ENCODE results near the gene ENPP6.

DNA sequence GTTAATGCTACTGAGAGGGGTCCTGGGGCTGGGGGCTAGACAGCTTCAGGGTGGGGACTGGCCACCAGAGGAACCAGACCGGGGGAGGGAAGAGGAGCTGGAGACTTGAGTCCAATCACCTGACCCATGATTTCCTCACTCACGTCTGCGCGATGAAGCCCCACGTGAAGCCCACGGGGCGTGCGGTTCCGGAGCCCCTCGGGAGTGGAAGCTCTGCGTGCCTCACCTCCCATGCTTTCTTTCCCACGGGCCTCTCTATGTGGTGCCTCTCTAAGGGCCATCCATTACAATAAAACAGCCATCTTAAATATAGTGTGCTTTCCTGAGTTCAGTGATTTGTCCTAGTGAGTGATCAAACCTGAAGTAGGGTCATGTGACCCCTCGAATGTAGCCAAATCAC lies 119.9 kb downstream of the ENPP6 start:
- TF ChIP-seq POLR2A (IDR thresholded peaks at IDR 0.05), result no peak
- TF ChIP-seq, protein P1, sequence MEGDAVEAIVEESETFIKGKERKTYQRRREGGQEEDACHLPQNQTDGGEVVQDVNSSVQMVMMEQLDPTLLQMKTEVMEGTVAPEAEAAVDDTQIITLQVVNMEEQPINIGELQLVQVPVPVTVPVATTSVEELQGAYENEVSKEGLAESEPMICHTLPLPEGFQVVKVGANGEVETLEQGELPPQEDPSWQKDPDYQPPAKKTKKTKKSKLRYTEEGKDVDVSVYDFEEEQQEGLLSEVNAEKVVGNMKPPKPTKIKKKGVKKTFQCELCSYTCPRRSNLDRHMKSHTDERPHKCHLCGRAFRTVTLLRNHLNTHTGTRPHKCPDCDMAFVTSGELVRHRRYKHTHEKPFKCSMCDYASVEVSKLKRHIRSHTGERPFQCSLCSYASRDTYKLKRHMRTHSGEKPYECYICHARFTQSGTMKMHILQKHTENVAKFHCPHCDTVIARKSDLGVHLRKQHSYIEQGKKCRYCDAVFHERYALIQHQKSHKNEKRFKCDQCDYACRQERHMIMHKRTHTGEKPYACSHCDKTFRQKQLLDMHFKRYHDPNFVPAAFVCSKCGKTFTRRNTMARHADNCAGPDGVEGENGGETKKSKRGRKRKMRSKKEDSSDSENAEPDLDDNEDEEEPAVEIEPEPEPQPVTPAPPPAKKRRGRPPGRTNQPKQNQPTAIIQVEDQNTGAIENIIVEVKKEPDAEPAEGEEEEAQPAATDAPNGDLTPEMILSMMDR (IDR thresholded peaks at IDR 0.05), result no peak

Measured in uterus (tissue), 2 donors.